NCI-H1105 treated with DMSO at 0.1 percent for 48 hours (cell line): ENCODE data around the gene ITPA.
"Not testable (repeated sequence)": the region's sequence is repeated elsewhere in the genome, so short reads cannot be mapped to it uniquely, and the experiment has no call there.

ENCODE experiments used
- DNase-seq: peaks from one replicate; lab custom pipeline; 2025; lab: John Stamatoyannopoulos, UW

The ITPA gene

GRCh38 chr20:3173610-3174441 lies 35.5 kb upstream of the ITPA start:
- DNase-seq, result peak; percentile 73

DNA sequence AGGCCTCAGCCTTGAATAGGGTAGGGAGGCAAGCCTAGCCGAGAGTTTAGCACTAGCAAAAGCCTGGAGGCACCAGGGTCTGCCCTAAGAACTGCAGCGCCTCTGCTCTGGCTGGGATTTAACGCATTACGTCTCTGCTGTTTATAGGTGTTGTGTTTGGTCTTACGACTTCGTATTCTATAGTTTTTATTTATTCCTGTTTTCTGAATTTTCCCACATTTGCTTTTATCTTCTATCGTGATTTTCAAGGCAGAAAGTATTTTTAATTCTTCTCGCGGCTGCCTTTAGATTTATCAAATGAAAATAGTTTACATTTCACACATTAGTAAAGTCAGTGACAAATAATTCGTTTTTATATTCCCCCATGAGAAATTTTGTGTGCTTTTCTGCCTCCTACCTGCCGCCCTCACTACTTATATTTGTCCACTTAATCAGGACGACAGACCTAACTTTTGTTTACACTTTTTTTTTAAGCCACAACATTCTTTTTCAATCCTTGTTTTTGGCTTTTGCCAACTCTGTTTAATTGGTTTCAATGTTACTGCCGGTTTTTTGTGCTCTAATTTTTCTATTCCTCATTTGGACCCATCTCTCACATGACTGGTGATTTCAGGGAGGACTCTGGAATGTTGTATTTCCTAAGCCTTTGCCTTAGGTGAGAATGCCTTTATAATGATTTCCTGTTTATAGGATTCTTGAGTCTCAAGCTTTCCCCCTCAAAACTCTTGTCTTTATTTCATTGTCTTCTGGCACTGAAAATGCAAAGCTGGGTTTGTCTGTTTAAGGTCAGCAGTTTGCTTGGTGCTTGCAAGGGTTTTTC lies 34.6 kb upstream of the ITPA start:
- peak; percentile 16 for DNase-seq

GRCh38 chr20:3175270-3175669 lies 34.0 kb upstream of the ITPA start:
- DNase-seq, result no peak

GRCh38 chr20:3177746-3178485 lies 31.4 kb upstream of the ITPA start:
- no peak for DNase-seq

DNA sequence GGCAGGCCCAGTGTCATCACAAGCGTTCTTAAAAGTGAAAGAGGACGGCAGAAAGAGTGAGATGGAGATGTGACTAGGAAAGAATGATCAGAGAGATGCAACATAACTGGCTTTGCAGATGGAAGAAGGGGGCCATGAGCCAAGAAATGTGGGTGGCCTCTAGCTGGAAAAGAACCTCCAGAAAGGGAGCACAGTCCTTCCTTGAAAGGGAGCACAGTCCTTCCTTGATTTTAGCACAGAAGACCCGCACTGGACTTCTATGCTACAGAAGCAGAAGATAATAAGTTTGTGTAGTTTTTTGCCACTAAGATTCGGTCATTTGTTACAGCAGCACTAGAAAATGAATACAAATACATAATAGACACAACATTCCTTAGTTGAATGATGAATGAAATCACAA lies 29.0 kb upstream of the ITPA start:
- DNase-seq, result no peak

DNA sequence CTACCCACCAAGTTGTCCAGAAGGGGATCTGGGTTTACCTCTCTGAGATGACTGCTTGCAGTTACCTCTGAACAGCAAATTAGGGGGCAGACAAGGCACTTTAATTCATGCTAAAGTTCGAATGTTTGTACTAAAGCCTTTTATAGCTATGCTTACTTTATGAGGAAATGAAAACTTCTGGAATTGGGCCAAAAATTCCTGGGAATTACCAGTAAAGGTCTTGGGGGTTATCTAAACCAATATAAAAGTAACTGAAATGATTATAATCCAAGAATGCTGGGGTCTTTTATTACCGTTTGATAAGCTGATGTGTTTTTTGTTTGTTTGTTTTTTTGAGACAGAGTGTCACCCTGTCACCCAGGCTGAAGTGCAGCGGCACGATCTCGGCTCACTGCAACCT lies 28.0 kb upstream of the ITPA start:
- DNase-seq, result no peak

DNA sequence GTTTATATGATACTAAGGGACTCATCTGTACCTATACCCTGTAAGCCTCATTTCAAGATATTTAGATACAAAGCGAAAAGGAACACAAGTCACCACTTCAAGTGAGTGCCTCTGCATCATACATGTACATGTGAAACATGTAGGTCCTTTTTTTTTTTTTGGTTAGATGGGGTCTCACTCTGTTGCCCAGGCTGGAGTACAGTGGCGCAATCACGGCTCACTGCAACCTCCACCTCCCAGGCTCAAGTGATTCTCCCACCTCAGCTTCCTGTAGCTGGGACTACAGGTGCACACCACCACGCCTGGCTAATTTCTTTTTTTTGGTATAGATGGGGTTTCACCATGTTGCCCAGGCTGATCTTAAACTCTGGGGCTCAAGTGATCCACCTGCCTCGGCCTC lies 26.9 kb upstream of the ITPA start:
- not testable (repeated sequence) for DNase-seq

DNA sequence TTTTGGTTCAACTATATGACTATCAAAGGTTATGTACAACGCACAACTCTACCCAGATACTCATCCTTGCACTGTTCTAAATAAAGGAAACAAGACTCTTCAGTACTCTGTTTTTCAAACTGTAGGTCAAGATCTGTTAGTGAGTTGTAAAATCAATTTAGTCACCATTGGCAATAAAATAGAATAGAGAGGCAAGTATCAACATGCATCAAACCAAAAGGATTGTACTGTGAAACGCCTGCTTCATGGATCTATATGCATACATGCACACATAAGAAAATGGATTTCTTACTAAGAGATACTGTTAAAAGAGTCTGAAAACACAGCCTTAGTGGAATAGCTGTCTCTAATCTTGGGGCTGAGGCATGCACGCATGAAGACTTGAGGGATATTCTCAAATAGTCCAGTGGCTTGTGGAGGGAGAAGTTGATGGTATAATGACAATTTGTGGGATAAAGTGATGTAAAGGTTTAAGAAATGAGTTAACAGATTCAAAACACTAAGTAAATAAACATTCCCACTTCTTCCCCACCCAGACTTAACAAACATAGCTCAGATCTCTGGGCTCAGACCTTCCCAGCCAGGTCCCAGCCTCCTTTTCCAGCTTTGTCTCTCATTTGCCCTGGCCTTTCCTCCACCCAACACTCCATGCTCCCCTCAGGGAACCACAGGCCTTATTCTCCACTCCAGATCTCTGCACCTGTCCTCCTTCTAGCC lies 25.2 kb upstream of the ITPA start:
- no peak for DNase-seq

DNA sequence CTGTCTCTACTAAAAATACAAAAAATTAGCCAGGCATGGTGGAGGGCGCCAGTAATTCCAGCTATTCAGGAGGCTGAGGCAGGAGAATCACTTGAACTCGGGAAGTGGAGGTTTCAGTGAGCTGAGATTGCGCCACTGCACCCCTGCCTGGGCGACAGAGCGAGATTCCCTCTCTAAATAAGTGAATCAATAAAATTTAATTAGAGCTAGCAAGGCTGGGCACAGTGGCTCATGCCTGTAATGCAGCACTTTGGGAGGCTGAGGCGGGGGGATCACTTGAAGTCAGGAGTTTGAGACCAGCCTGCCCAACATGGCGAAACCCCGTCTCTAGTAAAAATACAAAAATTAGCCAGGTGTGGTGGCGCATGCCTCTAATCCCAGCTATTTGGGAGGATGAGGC lies 21.4 kb upstream of the ITPA start:
- DNase-seq, result not testable (repeated sequence)

GRCh38 chr20:3188823-3189413 lies 20.4 kb upstream of the ITPA start:
- DNase-seq, result no peak

GRCh38 chr20:3189561-3190131 lies 19.7 kb upstream of the ITPA start:
- DNase-seq, result no peak

- no peak for DNase-seq
Observed at GRCh38 chr20:3190681-3191111, 18.6 kb upstream of the ITPA start.

DNA sequence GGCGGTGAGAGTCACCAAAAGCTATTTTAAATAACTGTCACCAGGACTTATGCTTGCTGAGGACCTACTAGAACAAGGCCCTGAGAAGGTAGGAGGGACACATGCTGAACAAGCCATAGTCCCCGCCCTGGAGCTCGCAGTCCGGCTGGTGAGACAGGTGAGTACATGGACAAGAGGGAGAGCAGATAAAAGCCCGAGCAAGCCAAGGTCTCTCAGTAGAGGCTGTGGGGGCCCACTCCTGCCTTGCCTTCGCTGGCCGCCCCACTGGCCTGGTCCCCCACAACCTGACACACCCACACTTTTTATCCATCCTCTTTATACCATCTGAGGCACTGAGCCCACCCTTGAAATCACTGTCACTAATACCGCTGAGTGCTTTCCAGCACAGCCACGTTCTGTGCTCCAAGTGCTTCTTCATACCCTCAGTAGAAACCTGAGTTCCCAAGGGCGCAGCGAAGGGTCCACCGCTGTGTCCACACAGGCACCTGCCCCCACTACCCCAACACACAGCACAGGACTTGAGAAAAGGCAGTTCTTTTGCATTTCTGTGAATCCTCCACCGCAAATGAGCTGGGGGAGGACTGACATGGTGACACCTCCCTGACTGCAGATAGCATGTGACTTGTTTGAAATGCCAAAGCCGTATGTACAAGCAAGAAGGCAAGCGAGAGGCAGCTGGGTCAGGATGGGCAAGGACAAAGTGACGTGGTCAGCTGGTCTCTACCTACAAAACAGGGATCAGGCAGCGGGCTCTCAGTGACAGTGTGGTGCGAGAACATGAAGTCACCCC lies 16.9 kb upstream of the ITPA start:
- DNase-seq, result no peak

DNA sequence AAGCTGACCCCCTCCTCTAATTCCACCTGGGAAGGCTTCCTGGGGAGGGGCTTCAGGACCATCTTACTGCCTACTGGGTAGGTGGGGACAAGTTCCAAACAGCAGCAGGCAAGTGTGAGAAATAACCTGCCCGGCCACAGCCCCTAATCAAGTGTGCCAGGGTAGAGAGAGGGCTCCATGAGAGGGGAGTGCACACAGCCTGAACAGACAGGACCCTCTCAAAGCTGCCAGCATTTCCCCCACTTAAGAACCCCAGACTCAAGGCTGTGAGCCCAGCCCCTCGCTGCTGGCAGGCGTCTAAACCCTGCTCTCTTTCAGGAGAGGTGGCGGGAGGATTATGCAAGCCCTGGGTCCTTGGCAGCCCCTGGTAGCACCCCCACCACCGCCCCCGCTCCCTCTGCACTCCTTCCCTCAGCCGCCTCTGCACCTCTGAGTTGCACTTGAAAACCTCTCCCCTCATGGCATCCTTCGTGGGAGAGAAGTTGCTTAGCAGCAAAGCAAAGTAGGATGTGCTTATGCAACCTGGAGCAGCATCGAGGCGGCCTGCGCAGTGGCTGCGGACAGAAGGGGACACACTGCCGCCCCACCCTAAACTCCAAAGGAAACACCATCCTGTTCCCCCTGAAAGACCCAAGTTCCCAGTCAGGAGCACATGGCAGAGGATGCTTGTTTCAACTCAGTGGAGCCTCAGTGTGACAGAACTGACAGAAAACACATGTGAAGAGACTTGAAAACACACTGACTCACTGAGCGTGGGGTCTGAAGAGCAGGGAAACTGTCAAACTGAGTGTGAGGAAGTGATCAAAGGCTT lies 15.3 kb upstream of the ITPA start:
- DNase-seq, result no peak

DNA sequence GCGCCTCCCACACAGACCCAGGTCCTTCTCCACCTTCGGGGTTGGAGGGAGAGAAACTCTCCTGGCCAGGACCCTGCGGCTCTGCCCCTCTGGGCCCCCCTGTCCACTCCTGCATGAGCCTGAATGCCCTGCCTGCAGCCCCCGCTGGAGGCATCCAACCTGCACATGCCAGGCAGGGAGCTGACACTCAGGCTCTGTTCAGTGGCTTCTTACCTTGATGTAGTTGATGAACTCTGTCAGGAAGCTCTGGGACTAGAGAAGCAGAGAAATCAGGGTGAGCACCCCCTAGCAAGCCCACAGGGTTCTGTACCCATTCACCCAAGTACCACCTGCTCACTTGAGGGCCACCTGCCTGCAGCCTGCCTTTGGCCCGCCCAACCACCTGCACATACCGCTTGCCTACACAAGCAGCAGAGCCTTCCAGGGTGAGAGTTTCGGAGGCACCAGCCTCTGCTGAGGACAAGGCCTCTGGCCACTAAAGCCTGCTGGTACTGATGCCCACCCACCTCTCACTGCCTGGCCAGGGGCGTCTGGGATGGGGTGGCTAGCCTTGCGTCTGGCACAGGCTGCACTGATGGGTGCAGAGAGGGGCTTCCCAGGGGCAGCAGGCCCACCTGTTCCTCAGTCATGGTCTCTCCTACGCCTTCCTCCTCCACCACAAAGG lies 14.5 kb upstream of the ITPA start:
- no peak for DNase-seq

DNA sequence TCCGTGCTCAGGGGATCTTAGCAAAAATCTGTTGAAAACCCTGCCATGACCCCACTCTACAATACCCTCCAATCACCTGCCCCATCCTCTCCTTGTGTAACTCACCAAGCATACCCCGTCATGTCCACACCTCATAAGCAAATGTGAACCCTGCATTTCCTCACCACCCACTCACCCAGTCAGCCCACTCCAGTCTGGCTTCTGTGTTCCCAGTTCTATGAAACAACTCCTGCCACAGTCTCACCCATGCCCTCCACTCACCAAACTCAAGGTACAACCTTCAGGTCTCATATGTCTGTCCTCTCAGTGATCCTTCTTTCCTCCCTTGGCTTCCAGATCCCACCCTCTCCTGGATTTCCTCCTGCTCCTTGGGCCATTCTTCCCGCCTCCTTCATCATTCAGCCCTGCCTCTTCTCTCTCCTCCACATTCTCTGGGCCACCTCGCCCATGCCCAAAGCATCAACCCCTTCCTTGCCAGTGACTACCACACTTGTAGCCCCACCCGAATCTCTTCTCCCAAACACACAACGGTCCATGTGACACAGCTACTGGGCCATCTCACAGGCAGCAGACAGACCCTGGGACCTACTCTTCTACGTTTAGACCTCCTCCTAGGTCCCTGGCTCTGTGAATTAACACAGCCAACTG lies 13.6 kb upstream of the ITPA start:
- DNase-seq, result no peak

DNA sequence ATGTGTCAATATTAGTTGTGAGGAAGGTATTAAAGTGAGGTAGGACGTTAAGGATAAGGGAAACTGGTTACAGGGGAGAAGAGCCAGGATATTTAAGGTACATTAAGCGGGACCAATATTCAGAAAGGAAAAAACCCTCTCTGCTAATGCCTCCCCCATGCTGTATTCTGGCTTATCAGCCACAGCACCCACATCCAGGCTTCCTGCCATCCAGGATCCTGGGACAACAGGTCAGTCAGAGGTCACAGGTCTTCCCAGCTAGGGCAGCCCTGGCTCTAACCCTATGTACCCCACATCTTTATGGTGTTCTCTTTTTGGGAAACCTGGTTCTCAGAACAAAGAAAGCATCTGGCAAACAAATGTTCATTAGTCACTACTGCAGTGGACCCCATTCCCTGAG lies 10.1 kb upstream of the ITPA start:
- no peak for DNase-seq

- DNase-seq, result no peak
Observed at GRCh38 chr20:3199976-3200755, 9.1 kb upstream of the ITPA start.
